Activated T-cell treated with anti-CD3 and anti-CD28 coated beads, Interleukin-2, amount 50 U/mL, for 1 hour (primary cell): ENCODE results near the gene POC1A.

Source experiments
- DNase-seq: peaks from one replicate; pipeline ENCODE4 v3.0.0-alpha.2; 2020

The POC1A gene

DNA sequence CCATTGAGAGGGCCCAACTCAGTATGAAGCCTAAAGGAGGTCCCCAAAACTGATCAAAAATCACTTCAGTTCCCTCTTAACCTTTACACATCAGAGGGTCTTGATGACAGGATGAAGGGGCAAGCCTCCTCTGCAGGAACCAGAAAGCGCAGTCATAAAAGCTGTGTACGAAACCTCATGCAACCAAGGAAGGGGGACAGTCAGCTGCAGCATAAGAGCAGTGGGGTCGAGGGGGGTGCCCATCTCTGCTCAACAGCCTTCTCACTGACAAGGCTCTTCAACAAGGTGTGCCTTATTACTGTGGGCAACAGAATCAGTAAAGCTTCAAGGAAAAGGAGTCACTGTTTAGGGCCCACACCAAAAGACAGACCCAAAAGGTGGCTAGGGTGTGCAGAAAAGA, 3.9 kb downstream of the POC1A start:
- DNase-seq, result no peak

GRCh38 chr3:52149726-52150125, 4.5 kb downstream of the POC1A start:
- no peak for DNase-seq

- DNase-seq, result no peak
These were observed 5.2 kb downstream of the POC1A start for GRCh38 chr3:52149021-52149420.

DNA sequence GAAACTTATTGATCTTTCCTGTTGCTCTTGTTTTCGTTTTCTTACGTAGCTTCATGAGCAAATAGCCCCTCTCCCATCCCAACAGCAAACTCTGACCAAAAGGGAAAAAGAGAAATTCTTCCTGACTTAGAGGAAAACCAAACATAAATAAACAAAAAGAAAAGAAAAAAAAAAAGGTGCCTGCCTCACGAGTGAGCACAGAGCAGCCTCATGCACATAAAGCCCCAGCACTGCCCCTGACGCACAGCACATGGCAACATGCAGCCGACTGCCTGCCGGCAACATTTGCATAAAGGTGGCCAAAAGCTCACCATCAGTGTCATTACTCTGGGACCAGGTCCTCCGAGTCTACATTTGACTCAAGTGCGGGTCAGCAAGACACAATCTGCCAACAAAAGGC, 6.4 kb downstream of the POC1A start:
- no peak for DNase-seq

- DNase-seq, result no peak
These were observed 7.4 kb downstream of the POC1A start for GRCh38 chr3:52146811-52147210.

GRCh38 chr3:52146189-52146588, 8.0 kb downstream of the POC1A start:
- DNase-seq, result no peak

GRCh38 chr3:52145736-52146110, 8.5 kb downstream of the POC1A start:
- DNase-seq, result no peak

DNA sequence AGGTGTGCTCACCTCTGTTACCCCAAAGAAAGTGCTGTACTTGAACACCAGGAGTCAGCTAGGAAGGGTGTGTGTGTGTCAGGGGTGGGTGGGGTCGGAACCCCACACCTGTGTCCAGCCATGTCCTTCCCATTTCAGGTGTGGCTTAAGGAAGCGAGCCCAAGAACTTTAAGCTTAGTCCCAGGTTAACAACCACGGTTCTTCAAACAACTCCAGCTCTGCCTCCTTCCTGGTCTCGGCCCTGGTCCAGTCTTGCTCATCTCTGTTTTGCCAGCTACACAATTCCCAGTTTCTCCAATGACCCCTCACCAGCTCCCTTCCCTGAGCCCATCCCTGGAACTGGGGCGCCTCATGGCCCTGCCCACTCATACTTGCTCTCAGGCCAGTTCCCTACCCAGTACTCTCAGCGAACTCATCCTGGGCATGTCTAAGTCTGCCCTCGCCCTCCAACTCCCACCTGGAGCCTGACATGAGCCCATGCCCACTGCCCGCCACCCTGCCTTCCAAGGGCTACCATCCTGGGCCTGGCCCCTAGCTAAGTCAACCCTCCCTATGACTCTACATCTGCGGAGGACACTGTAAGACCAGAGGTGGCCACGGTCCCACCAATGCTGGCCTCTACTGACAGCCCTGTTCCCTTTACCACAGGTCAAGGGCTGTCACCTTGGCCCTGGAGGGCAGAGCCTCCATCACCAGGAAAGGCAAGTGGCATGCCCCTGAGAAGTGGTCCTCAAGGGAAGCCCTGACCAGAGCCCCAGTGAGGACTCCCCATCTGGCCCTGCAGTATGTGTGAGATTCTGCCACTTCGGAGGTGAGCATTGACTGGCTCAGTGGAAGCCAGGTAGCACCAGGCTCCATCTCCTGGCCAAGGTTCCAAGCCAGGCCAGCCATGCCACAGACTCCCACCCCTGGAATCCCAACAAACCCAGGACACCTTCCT, 9.2 kb downstream of the POC1A start:
- no peak for DNase-seq

DNA sequence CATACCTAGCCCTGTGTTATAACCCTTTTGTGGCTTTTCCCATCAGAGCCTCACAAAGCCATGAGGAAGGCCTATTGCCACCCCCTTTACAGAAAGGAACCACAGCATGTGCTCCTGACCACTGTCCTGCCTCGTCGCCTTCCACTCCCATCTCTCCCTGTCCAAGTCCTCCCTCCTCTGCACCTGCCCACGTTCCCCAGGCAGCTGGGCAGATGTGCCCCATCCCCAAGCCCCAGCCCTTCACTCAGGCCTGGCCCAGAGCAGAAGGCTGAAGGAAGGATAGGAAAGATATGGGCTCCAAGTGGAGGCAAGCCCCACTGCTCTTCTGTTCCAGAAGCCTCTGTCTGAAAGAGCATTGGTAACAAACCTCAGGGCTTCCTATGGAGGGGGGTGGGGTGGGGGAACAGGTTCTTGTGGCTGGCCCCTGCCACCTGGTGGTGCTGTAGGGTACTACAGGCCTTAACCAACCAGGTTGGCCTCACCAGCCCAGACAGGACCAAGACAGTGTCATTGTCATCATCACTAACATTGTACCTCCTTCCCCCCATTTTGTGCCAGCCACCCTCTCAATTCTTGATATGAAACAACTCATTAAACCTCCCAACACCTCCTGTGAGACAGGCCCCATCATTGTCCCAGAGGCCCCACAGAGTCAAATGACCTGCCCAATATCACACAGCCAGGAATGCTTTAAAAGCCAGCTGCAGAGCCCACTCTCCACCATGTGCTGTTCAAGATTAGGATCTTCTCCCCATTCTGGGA, 10.0 kb downstream of the POC1A start:
- DNase-seq, result peak; percentile 86

DNA sequence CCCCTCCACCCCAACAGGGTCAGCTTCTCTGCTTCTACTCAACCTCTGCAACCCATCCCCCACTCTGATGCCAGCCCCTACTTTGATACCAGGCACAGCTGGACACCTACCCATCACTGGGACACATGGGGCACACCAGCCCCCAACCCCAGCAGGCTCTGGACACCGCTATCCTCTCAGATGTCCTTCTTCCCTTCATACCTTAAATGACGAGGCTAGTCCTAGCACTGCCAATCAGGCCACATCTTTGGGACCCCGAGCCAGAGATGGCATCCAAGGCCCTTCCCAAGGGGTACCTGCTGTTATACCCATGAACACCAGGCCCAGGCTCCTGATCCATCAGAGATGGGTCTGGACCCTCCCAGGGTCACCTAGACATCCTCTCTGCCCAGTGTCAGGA, 10.6 kb downstream of the POC1A start:
- no peak for DNase-seq

DNA sequence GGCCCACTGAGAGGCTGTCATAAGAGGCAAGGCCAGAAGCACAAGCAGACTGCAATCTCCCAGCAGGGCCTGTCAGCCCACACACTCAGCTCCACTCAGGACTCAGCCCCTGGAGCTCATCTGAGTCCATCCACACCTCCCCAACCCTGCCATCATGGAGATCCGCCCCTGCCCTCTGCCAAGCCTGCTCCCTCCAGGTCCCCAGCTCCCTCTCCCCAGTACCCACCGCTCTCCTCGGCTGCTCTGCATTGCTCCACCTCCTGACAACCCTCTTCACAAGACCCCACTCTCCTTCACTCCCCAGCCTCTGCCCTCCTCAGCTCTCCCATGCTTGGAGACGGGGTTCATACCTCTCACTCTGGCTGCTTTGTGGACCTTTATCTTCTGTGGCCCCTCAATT, 11.1 kb downstream of the POC1A start:
- DNase-seq, result no peak

GRCh38 chr3:52141751-52142150, 12.5 kb downstream of the POC1A start:
- no peak for DNase-seq

DNA sequence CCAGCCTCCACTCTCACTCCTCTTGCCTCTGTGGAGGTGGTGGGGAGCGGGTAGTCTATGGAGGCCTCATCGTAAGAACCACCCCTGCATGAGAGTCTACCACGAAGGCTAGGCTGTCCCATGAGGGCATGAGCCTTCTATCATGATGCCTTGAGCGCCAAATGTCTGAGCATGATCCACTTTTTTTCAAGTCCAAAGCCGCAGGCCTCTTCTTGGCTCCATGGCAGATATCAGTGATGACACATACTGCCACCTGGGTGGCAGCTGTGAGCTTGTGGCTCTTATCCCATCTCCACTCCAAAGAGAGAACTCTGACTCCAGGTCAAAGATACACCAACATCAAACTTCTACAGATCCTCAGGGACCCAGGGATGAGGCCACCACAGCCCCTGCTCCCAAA, 13.5 kb downstream of the POC1A start:
- DNase-seq, result no peak

DNA sequence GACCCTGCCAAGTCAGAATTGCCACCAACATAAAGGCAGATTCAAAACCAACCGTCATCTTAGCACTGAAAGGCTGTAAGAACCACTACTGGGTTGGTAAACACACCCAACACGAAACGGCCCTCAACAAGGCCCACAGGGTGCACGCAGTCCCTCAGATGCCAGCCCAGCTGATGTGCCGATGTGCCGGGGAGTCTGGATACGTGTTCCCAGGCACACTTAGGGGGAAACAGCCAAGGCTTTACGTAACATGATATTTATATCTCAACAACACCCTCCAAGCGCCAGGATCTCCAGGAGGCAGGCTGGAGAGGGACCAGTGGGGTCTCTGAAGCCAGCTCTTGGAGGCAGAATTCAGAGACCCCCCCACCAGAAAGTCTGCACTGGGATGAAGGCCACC, 14.2 kb downstream of the POC1A start:
- no peak for DNase-seq

- no peak for DNase-seq
These were observed 16.9 kb downstream of the POC1A start for GRCh38 chr3:52137311-52137710.

DNA sequence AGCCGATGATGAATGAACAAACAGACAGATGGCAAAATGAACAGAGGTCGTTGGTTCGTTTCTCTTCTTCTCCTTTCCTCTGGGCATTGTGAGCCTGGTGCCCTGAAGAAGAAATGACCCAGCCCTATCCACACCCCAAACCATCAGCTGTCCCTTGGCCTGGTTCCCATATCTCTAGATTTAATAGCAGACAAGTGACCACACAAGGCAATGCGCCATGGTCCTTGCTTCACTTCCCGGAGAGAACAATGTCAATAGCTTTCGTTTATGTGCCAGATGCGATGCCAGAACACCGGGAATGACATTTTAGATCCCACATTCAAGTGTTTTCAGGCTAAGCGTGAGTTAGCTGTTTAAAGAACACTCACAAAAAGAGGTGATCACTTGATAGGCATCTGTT, 17.7 kb downstream of the POC1A start:
- DNase-seq, result no peak

DNA sequence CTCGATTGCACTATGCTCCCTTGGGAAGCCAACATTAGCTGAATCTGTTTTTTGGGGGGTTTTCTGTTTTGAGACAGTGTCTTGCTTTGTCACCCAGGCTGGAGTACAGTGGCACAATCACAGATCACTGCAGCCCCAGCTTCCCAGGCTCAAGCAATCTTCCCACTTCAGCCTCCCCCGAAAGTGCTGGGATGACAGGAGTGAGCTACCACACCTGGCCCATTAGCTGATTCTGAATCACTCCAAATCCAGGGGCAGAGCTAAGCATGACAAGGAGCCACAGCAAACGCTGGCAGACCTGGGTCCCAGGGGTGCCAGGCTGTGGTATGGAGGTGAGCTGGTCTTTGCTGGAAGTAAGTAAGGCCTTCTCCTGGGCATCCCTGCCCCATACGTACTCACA, 18.9 kb downstream of the POC1A start:
- no peak for DNase-seq

DNA sequence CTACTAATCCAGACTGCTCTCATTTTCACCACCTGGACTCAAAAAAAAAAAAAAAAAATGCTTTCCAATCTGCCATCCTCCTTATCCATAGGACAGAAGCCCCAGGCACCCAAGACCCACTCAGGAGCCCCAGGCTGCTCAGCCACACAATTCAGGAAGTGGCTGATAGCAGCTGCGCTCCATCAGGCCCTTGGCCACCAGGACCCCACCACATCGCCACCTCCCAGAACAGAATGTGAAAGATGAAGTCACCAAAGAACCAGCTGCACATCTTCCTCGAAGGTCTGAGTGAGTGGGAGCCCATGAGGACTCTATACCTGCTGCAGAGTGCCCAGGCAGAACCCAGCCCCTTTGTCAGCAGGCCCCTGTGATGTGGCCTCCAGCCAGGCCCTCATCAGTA, 19.5 kb downstream of the POC1A start:
- DNase-seq, result no peak

DNA sequence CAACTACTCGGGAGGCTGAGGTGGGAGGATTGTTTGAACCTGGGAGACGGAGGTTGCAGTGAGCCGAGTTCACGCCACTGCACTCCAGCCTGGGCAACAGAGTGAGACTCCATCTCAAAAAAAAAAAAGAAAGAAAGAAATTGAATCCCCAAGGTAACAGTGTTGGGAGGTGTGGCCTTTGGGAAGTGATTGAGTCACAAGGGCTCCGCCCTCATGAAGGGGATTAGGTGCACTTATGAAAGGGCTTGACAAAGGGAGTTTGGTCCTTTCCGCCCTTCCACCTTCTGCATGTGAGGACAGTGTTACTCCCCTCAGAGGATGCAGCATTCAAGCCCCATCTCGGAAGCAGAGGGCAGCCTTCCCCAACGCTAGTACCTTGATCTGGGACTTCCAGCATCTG, 21.3 kb downstream of the POC1A start:
- DNase-seq, result no peak

- DNase-seq, result no peak
These were observed 22.2 kb downstream of the POC1A start for GRCh38 chr3:52132041-52132440.

DNA sequence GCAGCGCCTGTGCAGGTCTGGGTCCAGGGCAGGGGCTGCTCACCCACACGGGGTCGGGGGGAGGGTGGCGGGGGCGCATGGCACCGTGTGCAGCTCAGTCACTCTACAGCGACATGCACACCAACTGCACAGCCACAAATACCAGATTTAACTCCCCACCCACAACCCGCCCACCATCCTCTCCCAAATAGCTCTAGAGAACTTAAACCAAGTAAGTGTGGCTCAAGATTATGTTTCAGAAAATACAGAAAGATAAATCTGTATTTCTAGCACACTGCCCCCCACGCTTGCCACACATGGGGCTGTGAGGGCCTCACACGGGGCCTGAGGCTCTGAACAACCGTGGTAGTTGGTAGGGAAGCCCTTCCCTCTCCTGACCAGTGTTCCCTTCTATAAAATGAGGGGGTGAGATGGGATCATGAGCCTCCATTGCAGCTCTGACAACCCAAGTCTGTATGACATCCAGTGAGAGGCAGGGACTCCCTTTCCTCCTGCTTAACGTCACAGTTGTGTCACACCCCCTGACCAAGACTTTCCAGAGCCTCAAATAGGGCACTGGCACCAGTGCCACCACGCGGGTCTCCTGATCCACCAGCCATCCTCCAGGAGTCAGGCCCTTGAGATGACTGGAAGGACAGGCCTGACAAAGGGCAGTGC, 23.1 kb downstream of the POC1A start:
- DNase-seq, result no peak

DNA sequence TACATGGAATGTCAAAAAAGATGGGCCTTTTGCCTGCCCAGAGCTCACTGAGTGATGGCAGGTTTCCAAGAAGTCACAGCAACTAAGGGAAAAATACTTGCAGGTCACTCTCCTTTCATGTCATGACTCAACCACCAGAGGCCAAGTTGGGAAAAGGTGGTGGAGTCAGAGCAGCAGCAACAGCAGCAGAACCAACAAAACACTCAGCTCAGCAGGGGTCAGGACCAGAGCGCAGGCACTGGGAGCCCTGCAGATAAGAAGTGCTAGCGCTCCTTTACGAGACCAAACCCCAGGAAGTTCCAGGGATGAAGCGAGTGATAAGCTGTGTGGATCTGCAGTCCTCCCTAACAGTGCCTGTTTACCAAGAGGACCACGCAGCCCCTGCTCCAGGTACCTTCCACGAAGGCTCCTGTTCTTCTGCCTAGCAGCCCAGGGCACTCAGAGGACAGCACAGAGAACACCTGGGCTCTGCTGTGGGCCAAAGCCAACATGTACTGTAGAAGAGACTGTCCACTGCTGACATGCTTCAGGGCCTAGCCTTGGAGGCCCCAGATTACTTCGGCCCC, 26.0 kb downstream of the POC1A start:
- DNase-seq, result no peak

- no peak for DNase-seq
These were observed 27.7 kb downstream of the POC1A start for GRCh38 chr3:52126500-52126899.
